ENCODE measurements around the gene GRAMD2A.

The GRAMD2A gene

GRCh38 chr15:72197460-72198355 is at the start of gene GRAMD2A:
TSS of gene GRAMD2A (minus strand) at chr15:72197787.
- no peak within 1 kb of the TSS for H3K9ac ChIP-seq
- peaks cover 49% of the 10 kb centered on the region for H3K36me3 ChIP-seq
- H3K4me1 ChIP-seq: peaks cover 38% of the 10 kb centered on the region
- peak within 1 kb of the TSS; percentile 28; the same call in 1 of the 2 replicates for H3K4me2 ChIP-seq
- H3K27me3 ChIP-seq: peaks cover 38% of the 10 kb centered on the region
- peaks cover 61% of the 10 kb centered on the region for H4K20me1 ChIP-seq
- H3K9me3 ChIP-seq: no peaks in the 10 kb centered on the region
- no peak within 1 kb of the TSS for H3K27ac ChIP-seq
- 0 out of 2 replicates have a peak within 1 kb of the TSS, but pooled peaks have one; percentile 18 for H3K4me3 ChIP-seq
- TF ChIP-seq Cebpa-rat (IDR thresholded peaks at IDR 0.05): no peak

GRCh38 chr15:72242775-72243370 is 45.3 kb upstream of the GRAMD2A start:
- TF ChIP-seq Cebpa-rat (IDR thresholded peaks at IDR 0.05): no peak
- Histone ChIP-seq H3K27ac (no peak overlapping the region), H3K9me3 (no peaks in the 10 kb centered on the region), H3K36me3 (peaks cover 88% of the 10 kb centered on the region), H4K20me1 (0 out of 2 replicates have a peak, but pooled peaks cover 10% of the 10 kb centered on the region), H3K4me1 (peaks cover 3% of the 10 kb centered on the region), H3K9ac (no peak overlapping the region; the same call in 1 of the 2 replicates), H3K4me2 (no peak overlapping the region), H3K4me3 (no peak overlapping the region), H3K27me3 (no peaks in the 10 kb centered on the region)

- Histone ChIP-seq H3K4me3 (no peak overlapping the region), H3K9ac (no peak overlapping the region), H3K27me3 (no peaks in the 10 kb centered on the region), H3K4me1 (peaks cover 17% of the 10 kb centered on the region), H3K27ac (no peak overlapping the region), H3K9me3 (no peaks in the 10 kb centered on the region), H3K36me3 (peaks cover 61% of the 10 kb centered on the region), H4K20me1 (0 out of 2 replicates have a peak, but pooled peaks cover 10% of the 10 kb centered on the region), H3K4me2 (no peak overlapping the region)
- TF ChIP-seq Cebpa-rat (IDR thresholded peaks at IDR 0.05): no peak
Measured at GRCh38 chr15:72239652-72240051, 42.1 kb upstream of the GRAMD2A start.

- H4K20me1 ChIP-seq: 0 out of 2 replicates have a peak, but pooled peaks cover 6% of the 10 kb centered on the region
- no peak overlapping the region for H3K4me3 ChIP-seq
- no peak overlapping the region for H3K27ac ChIP-seq
- no peaks in the 10 kb centered on the region for H3K9me3 ChIP-seq
- no peak for TF ChIP-seq Cebpa-rat (IDR thresholded peaks at IDR 0.05)
- no peaks in the 10 kb centered on the region for H3K27me3 ChIP-seq
- no peak overlapping the region for H3K4me2 ChIP-seq
- H3K4me1 ChIP-seq: peaks cover 17% of the 10 kb centered on the region
- H3K9ac ChIP-seq: no peak overlapping the region
- H3K36me3 ChIP-seq: peaks cover 50% of the 10 kb centered on the region
Measured at GRCh38 chr15:72238586-72238985, 41.0 kb upstream of the GRAMD2A start.

GRCh38 chr15:72237853-72238224 is 40.3 kb upstream of the GRAMD2A start:
- Histone ChIP-seq H3K9ac (no peak overlapping the region), H3K4me2 (peak overlapping the region; percentile 63), H3K9me3 (no peaks in the 10 kb centered on the region), H3K4me1 (peaks cover 18% of the 10 kb centered on the region), H3K4me3 (no peak overlapping the region), H4K20me1 (no peaks in the 10 kb centered on the region), H3K27ac (0 out of 2 replicates have a peak overlapping the region, but pooled peaks have one; percentile 6), H3K36me3 (peaks cover 43% of the 10 kb centered on the region), H3K27me3 (no peaks in the 10 kb centered on the region)
- no peak for TF ChIP-seq Cebpa-rat (IDR thresholded peaks at IDR 0.05)

- no peaks in the 10 kb centered on the region for H3K27me3 ChIP-seq
- H4K20me1 ChIP-seq: no peaks in the 10 kb centered on the region
- peak overlapping the region; percentile 54 for H3K9ac ChIP-seq
- peaks cover 37% of the 10 kb centered on the region for H3K36me3 ChIP-seq
- no peak for TF ChIP-seq Cebpa-rat (IDR thresholded peaks at IDR 0.05)
- no peaks in the 10 kb centered on the region for H3K9me3 ChIP-seq
- peak overlapping the region; percentile 63 for H3K4me2 ChIP-seq
- H3K27ac ChIP-seq: peak overlapping the region; percentile 28; the same call in 1 of the 2 replicates
- no peak overlapping the region for H3K4me3 ChIP-seq
- peaks cover 24% of the 10 kb centered on the region for H3K4me1 ChIP-seq
Measured at GRCh38 chr15:72237029-72237852, 39.7 kb upstream of the GRAMD2A start.

GRCh38 chr15:72236381-72237003 is 38.9 kb upstream of the GRAMD2A start:
- Histone ChIP-seq H3K4me1 (peaks cover 31% of the 10 kb centered on the region), H3K27ac (peak overlapping the region; percentile 28; the same call in 1 of the 2 replicates), H3K27me3 (no peaks in the 10 kb centered on the region), H3K36me3 (peaks cover 29% of the 10 kb centered on the region), H3K4me3 (no peak overlapping the region), H3K4me2 (peak overlapping the region; percentile 63), H4K20me1 (no peaks in the 10 kb centered on the region), H3K9me3 (no peaks in the 10 kb centered on the region), H3K9ac (peak overlapping the region; percentile 54; the same call in 1 of the 2 replicates)
- no peak for TF ChIP-seq Cebpa-rat (IDR thresholded peaks at IDR 0.05)

GRCh38 chr15:72235298-72235697 is 37.7 kb upstream of the GRAMD2A start:
- H3K4me1 ChIP-seq: peaks cover 31% of the 10 kb centered on the region
- H3K27me3 ChIP-seq: no peaks in the 10 kb centered on the region
- peaks cover 1% of the 10 kb centered on the region; the same call in 1 of the 2 replicates for H4K20me1 ChIP-seq
- peaks cover 17% of the 10 kb centered on the region for H3K36me3 ChIP-seq
- no peak for TF ChIP-seq Cebpa-rat (IDR thresholded peaks at IDR 0.05)
- no peaks in the 10 kb centered on the region for H3K9me3 ChIP-seq
- no peak overlapping the region for H3K27ac ChIP-seq
- H3K4me2 ChIP-seq: no peak overlapping the region
- no peak overlapping the region for H3K9ac ChIP-seq
- no peak overlapping the region for H3K4me3 ChIP-seq

GRCh38 chr15:72233769-72234168 is 36.2 kb upstream of the GRAMD2A start:
- no peak for TF ChIP-seq Cebpa-rat (IDR thresholded peaks at IDR 0.05)
- H3K4me3 ChIP-seq: no peak overlapping the region
- no peaks in the 10 kb centered on the region for H3K9me3 ChIP-seq
- H3K4me1 ChIP-seq: peaks cover 31% of the 10 kb centered on the region
- H3K27me3 ChIP-seq: no peaks in the 10 kb centered on the region
- H3K36me3 ChIP-seq: peaks cover 4% of the 10 kb centered on the region; the same call in 1 of the 2 replicates
- no peak overlapping the region for H3K27ac ChIP-seq
- H3K4me2 ChIP-seq: no peak overlapping the region
- H4K20me1 ChIP-seq: peaks cover 17% of the 10 kb centered on the region
- H3K9ac ChIP-seq: no peak overlapping the region

Data from BLaER1 (cell line).